Liver (tissue), 9 donors: ENCODE data around the gene MAPK8IP3. TPM values are rescaled to one million over a fixed set of nuclear protein-coding genes. Genes with fewer than 3 reads are reported as not detected.

Experiments used
- DNase-seq: peaks from one replicate; pipeline ENCODE4 v3.0.0-alpha.2; 2017; ENCODE audit warnings: low spot score
- H3K27ac ChIP-seq, 2 donors: one replicate each; pipeline ENCODE4 v1.7.0; 2013; ENCODE audit warnings: inconsistent platforms in 2 of 2, low read length in 2 of 2, control low read depth in 1 of 2, low read depth in 1 of 2, mild to moderate bottlenecking in 1 of 2
- H3K27me3 ChIP-seq, 4 donors: one replicate each; pipeline versions ENCODE4 v1.6.1 to v1.7.0; 2013; ENCODE audit warnings: low read length in 3 of 4, inconsistent platforms in 1 of 4, mild to moderate bottlenecking in 1 of 4, moderate library complexity in 1 of 4; ENCODE audit not compliant: control insufficient read depth in 4 of 4, insufficient read depth in 4 of 4
- H3K36me3 ChIP-seq, 4 donors: one replicate each; pipeline versions ENCODE4 v1.6.1 to v1.7.0; 2013; ENCODE audit warnings: low read length in 3 of 4, mild to moderate bottlenecking in 3 of 4, low read depth in 1 of 4, moderate library complexity in 1 of 4; ENCODE audit not compliant: control insufficient read depth in 4 of 4, insufficient read depth in 3 of 4
- H3K4me1 ChIP-seq, 4 donors: one replicate each; pipeline versions ENCODE4 v1.6.1 to v1.7.0; 2013; ENCODE audit warnings: low read length in 3 of 4, mild to moderate bottlenecking in 3 of 4, moderate library complexity in 1 of 4; ENCODE audit not compliant: control insufficient read depth in 4 of 4, insufficient read depth in 4 of 4
- H3K4me3 ChIP-seq, 3 donors: one replicate each; pipeline versions ENCODE4 v1.6.1 to v1.7.0; 2013; ENCODE audit warnings: low read length in 3 of 3, control low read depth in 1 of 3, low read depth in 1 of 3, mild to moderate bottlenecking in 1 of 3
- H3K9ac ChIP-seq, 2 donors: one replicate each; pipeline ENCODE4 v1.7.0; 2013; ENCODE audit warnings: low read length in 2 of 2, mild to moderate bottlenecking in 2 of 2, moderate library complexity in 2 of 2, control low read depth in 1 of 2, low read depth in 1 of 2
- H3K9me3 ChIP-seq, 4 donors: one replicate each; pipeline versions ENCODE4 v1.6.1 to v1.7.0; 2013; ENCODE audit warnings: low read length in 3 of 4; ENCODE audit not compliant: control insufficient read depth in 4 of 4
- EGR1 ChIP-seq, 2 donors: IDR thresholded peaks; 2 replicates each; pipeline ENCODE4 v1.6.1; 2016 to 2018; ENCODE audit warnings: antibody characterized with exemption in 2 of 2, low read depth in 2 of 2
- FOXA1 ChIP-seq: IDR thresholded peaks from 2 replicates; pipeline ENCODE4 v1.6.1; 2016; ENCODE audit warnings: antibody characterized with exemption
- FOXA2 ChIP-seq: IDR thresholded peaks from 2 replicates; pipeline ENCODE4 v1.6.1; 2016; ENCODE audit warnings: antibody characterized with exemption
- GABPA ChIP-seq, 2 donors: IDR thresholded peaks in 1 of 2; conservative IDR thresholded peaks in 1 of 2; 2 replicates each; pipeline ENCODE4 v1.6.1; 2016; ENCODE audit warnings: antibody characterized with exemption in 2 of 2, mild to moderate bottlenecking in 1 of 2, moderate library complexity in 1 of 2
- HNF4A ChIP-seq, 2 donors: conservative IDR thresholded peaks; 2 replicates each; pipeline ENCODE4 v1.6.1; 2016; ENCODE audit warnings: antibody characterized with exemption in 2 of 2, mild to moderate bottlenecking in 2 of 2
- HNF4G ChIP-seq: IDR thresholded peaks from 2 replicates; pipeline ENCODE4 v1.6.1; 2016; ENCODE audit warnings: antibody characterized with exemption
- JUND ChIP-seq, 2 donors: IDR thresholded peaks; 2 replicates each; pipeline ENCODE4 v1.6.1; 2016; ENCODE audit warnings: antibody characterized with exemption in 2 of 2
- NR2F2 ChIP-seq: IDR thresholded peaks from 2 replicates; pipeline ENCODE4 v1.6.1; 2016; ENCODE audit warnings: antibody characterized with exemption
- RAD21 ChIP-seq, 2 donors: IDR thresholded peaks; 2 replicates each; pipeline ENCODE4 v1.6.1; 2016; ENCODE audit warnings: antibody characterized with exemption in 2 of 2, mild to moderate bottlenecking in 2 of 2
- RXRA ChIP-seq, 2 donors: IDR thresholded peaks; 2 replicates each; pipeline ENCODE4 v1.6.1; 2017 to 2018; ENCODE audit warnings: antibody characterized with exemption in 2 of 2, mild to moderate bottlenecking in 1 of 2
- SP1 ChIP-seq: IDR thresholded peaks from 2 replicates; pipeline ENCODE4 v1.6.1; 2018; ENCODE audit warnings: antibody characterized with exemption, mild to moderate bottlenecking
- TAF1 ChIP-seq: conservative IDR thresholded peaks from 2 replicates; pipeline ENCODE4 v1.6.1; 2016; ENCODE audit warnings: antibody characterized with exemption, mild to moderate bottlenecking
- YY1 ChIP-seq: IDR thresholded peaks from 2 replicates; pipeline ENCODE4 v1.6.1; 2016; ENCODE audit warnings: antibody characterized with exemption, mild to moderate bottlenecking
- WGBS: extraction: QIAGEN DNeasy Blood & Tissue Kit; methylation state at CpG from one replicate; pipeline ENCODE4 v1.1.7; 2013; 5-methylcytosine and 5-hydroxymethylcytosine counted together
- polyA plus RNA-seq, 2 donors: library from polyadenylated mRNA; stranded (reverse) in 1 of 2; unstranded in 1 of 2; fragments of 200-250 nt in 1 of 2; fragments of >200 nt in 1 of 2; fragmentation: Nextera tagmentation in 1 of 2; extraction: Ambion mirVana in 1 of 2; gene quantifications; one replicate each; pipeline versions ENCODE4 v1.2.1 to v1.2.3, GENCODE V29; 2013 to 2015
- total RNA-seq, 2 donors: library from RNA; depleted of rRNA; stranded (reverse); fragments of >200 nt; gene quantifications; one replicate each; pipeline ENCODE4 v1.2.3, GENCODE V29; 2014
- TF ChIP-seq, protein P1 (sequence below): fragments of 150-350 bp; IDR thresholded peaks from 2 replicates; pipeline ENCODE4 v1.5.1; 2017; ENCODE audit warnings: improper control_type of control experiment, low read depth, low read length; ENCODE audit not compliant: missing input control
- TF ChIP-seq, protein P2 (sequence below): IDR thresholded peaks from 2 replicates; pipeline ENCODE4 v1.6.1; 2016; ENCODE audit warnings: antibody characterized with exemption
- TF ChIP-seq, protein P3 (sequence below): IDR thresholded peaks from 2 replicates; pipeline ENCODE4 v1.6.1; 2016; ENCODE audit warnings: antibody characterized with exemption
- donor health status: healthy.
- donor health status: healthy.
- donor health status: healthy.
- donor health status: healthy.
- donor health status: healthy.

The MAPK8IP3 gene
- total and polyA plus RNA-seq, 4 donors, result 4.1 to 43.0 (median 9.3) TPM

DNA sequence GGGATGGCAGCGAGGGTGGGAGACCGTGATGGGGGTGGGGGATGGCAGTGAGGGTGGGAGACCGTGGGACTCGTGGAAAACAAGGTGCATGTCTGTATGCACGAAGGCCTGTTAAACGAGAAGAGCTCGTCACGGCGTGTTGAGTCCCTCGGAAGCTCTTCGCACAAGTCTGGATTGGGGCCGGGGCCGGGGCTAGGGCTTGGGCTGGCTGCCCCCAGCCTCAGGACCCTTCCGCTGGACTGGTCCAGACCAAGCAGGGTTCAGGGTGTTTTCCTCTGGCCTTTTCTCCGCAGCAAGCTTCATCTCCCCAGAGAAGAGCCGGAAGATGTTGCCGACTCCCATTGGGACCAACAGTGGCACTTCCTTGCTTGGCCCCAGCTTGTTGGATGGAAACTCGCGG lies 35.6 kb upstream of the MAPK8IP3 start:
- WGBS, result 96% methylated on average over 19 of the region's 19 CpGs

GRCh38 chr16:1670866-1671265 lies 35.1 kb upstream of the MAPK8IP3 start:
- H3K4me3 ChIP-seq, result no peak overlapping the region
- H3K4me1 ChIP-seq, result no peaks in the 10 kb centered on the region
- H3K27ac ChIP-seq, result no peak overlapping the region
- 94% methylated on average over 7 of the region's 7 CpGs for WGBS
- peaks cover 21 to 86% (median 54%) of the 10 kb centered on the region in 4 donors for H3K36me3 ChIP-seq
- no peak overlapping the region for H3K9ac ChIP-seq
- no peaks in the 10 kb centered on the region for H3K9me3 ChIP-seq
- TF ChIP-seq HNF4G (no peak), RAD21 (IDR thresholded peaks at IDR 0.05) (no peak), SP1 (no peak), FOXA2 (no peak), JUND (IDR thresholded peaks at IDR 0.05) (no peak), YY1 (no peak), HNF4A (conservative IDR thresholded peaks at IDR 0.05) (no peak), EGR1 (IDR thresholded peaks at IDR 0.05; ENCODE audit: low read depth in 2 of 2) (no peak), TAF1 (no peak), GABPA (IDR thresholded peaks at IDR 0.05 in 1 of 2, conservative IDR thresholded peaks at IDR 0.05 in 1 of 2) (no peak), FOXA1 (no peak), NR2F2 (no peak), RXRA (IDR thresholded peaks at IDR 0.05) (no peak)
- TF ChIP-seq, protein P1, sequence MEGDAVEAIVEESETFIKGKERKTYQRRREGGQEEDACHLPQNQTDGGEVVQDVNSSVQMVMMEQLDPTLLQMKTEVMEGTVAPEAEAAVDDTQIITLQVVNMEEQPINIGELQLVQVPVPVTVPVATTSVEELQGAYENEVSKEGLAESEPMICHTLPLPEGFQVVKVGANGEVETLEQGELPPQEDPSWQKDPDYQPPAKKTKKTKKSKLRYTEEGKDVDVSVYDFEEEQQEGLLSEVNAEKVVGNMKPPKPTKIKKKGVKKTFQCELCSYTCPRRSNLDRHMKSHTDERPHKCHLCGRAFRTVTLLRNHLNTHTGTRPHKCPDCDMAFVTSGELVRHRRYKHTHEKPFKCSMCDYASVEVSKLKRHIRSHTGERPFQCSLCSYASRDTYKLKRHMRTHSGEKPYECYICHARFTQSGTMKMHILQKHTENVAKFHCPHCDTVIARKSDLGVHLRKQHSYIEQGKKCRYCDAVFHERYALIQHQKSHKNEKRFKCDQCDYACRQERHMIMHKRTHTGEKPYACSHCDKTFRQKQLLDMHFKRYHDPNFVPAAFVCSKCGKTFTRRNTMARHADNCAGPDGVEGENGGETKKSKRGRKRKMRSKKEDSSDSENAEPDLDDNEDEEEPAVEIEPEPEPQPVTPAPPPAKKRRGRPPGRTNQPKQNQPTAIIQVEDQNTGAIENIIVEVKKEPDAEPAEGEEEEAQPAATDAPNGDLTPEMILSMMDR, result no peak
- TF ChIP-seq, protein P2, sequence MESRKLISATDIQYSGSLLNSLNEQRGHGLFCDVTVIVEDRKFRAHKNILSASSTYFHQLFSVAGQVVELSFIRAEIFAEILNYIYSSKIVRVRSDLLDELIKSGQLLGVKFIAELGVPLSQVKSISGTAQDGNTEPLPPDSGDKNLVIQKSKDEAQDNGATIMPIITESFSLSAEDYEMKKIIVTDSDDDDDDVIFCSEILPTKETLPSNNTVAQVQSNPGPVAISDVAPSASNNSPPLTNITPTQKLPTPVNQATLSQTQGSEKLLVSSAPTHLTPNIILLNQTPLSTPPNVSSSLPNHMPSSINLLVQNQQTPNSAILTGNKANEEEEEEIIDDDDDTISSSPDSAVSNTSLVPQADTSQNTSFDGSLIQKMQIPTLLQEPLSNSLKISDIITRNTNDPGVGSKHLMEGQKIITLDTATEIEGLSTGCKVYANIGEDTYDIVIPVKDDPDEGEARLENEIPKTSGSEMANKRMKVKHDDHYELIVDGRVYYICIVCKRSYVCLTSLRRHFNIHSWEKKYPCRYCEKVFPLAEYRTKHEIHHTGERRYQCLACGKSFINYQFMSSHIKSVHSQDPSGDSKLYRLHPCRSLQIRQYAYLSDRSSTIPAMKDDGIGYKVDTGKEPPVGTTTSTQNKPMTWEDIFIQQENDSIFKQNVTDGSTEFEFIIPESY, result no peak
- TF ChIP-seq, protein P3, sequence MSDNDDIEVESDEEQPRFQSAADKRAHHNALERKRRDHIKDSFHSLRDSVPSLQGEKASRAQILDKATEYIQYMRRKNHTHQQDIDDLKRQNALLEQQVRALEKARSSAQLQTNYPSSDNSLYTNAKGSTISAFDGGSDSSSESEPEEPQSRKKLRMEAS, result no peak
- H3K27me3 ChIP-seq, result no peaks in the 10 kb centered on the region
- DNase-seq, result no peak

More for the DNA sequence above, 35.6 kb upstream of the MAPK8IP3 start:
- no peaks in the 10 kb centered on the region for H3K27me3 ChIP-seq
- H3K4me1 ChIP-seq, result no peaks in the 10 kb centered on the region
- DNase-seq, result no peak
- no peak overlapping the region for H3K4me3 ChIP-seq
- H3K36me3 ChIP-seq, result peaks cover 23 to 87% (median 56%) of the 10 kb centered on the region in 4 donors
- H3K9me3 ChIP-seq, result no peaks in the 10 kb centered on the region
- TF ChIP-seq, protein P2, result no peak
- no peak overlapping the region for H3K9ac ChIP-seq
- no peak overlapping the region for H3K27ac ChIP-seq
